Adipose tissue (tissue), 3 donors: Measurements from ENCODE around the gene EGLN3. TPM values are rescaled to one million over a fixed set of nuclear protein-coding genes. Genes with fewer than 3 reads are reported as not detected.
"Not testable (repeated sequence)": the region's sequence is repeated elsewhere in the genome, so short reads cannot be mapped to it uniquely, and the experiment has no call there.

Source experiments
- H3K27ac ChIP-seq: one replicate; pipeline ENCODE4 v1.5.1; 2013; ENCODE audit warnings: low read depth, low read length
- WGBS, 3 donors: extraction: QIAGEN DNeasy Blood & Tissue Kit; methylation state at CpG; one replicate each; pipeline ENCODE4 v1.1.7; 2013; 5-methylcytosine and 5-hydroxymethylcytosine counted together
- polyA plus RNA-seq, 3 donors: library from polyadenylated mRNA; stranded (reverse); fragments of 200-250 nt; gene quantifications; one replicate each; pipeline ENCODE4 v1.2.3, GENCODE V29; 2013
- donor health status: healthy with polysubstance abuse.
- donor health status: Bipolar disorder and iron deficiency.
- donor health status: healthy.

Gene EGLN3
- polyA plus RNA-seq, 3 donors, result 2.9 to 8.4 (median 3.9) TPM

DNA sequence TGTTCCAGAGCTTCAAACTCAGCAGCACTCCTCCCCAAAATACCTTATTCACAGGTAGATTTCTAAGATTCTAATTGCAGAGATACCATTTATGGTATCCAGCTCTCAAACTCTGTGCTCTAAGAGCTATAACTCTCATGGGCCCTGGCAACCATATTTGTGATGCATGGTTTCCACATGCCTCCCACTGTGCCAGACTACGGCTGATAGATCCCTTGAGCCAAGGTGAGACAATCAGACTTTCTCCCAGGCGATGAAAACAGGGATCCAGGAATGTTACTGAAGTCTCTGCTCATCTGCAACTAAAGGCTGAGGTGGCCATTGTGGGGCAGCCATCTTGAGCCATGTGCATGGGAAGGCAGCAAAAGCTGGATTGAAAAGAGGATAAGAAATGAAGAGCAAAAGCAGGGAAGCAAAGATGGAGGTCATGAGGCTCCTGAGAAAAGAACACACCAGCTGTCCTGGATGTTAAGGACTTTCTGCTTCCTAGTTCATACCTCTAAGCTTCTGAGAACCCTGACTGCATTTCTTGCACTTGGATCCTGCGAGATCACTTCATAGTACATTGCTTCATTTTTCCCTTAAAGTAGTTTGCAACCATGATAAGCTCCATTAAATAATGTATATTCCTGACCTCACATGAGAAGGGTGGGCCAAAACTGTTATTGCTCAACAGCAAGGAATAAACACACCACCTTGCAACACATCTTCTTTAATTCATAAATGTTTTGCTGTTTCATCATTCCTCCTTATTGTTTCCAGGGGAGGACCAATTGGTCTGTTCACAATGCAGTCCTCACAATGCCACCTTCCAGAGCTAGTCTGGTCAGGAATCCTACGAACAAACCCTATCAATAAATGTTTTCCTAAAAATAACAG lies 5.4 kb downstream of the EGLN3 start:
- 89 to 95% (median 92%) methylated on average over 4 of the region's 4 CpGs for WGBS, 3 donors
- no peak overlapping the region for H3K27ac ChIP-seq

DNA sequence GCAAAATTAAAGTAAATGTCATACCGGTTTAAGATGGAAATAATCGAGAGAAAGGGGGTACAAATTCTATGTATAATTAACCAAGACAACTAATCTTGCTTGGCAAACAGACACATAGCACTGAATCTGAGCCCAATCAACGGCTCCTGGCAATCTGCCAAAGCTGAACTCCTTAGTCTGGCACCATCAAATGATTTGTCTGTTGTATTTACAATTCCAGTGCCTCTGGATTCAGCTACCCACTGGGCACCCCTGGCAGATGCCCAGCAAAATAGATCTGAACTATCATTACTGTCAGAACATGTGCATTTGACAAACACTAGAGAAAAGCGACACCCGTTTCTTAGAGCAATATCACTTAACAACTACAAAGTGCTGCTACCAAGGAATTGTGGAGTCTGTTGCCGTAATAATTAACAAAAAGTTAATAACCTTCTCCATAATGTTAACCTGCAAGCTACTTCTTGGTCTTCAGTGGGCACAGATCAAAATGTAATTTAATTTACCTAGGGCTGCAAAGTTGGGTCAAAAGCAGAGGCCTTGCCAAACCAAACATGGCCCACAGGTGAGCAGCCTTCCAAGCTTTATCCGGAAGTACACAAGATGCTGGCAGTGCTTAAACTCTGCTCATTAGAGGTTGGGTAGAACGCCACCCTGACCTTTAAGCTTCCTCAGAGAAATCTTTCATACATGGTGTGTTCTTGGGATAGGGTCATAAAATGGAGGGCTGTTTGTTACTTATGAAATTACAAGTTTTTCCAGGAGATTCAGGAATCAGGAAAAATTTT lies 7.6 kb downstream of the EGLN3 start:
- H3K27ac ChIP-seq, result no peak overlapping the region
- WGBS, 3 donors, result 25 to 74% (median 69%) methylated on average over 8 of the region's 8 CpGs

DNA sequence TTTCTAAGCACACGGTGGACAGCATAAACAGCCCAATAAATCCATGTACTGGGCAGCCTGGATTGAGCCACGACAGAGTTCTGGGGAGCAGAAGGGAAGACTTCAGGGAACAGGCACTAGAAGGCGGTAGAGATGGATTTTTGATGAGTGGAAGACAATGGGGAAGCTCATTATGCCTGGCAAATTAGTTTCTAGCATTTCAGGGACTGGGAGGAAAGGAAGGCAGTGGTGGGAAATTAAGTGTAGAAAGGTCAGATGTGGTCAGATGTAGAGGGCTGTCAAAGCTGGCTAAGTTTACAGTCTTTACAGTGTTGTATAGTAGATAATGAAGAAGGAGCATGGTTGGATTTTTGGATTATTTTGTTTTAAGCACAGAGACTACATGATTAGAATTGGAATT lies 9.2 kb downstream of the EGLN3 start:
- no peak overlapping the region for H3K27ac ChIP-seq

DNA sequence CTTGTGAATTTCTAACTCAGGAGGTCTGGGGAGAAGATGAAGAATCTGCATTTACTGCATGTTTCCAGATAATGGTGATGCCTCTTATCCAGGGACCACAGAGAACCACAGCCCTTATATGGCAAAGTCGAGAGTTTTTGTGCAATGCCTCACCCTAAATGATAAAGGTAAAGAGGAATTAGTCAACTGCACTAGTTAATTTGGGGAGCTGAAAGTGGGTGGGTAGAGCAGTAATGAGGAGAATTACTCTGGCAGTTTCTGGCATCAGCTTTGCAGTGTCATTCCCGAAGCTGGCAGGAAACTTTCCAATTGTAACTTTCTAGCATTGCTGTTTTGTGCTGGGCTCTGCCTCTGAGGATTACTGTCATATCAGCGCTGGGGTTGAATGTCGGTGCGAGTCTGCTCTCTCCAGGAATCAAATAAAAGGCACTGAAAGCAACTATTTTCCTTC lies 10.3 kb downstream of the EGLN3 start:
- 49 to 59% (median 55%) methylated on average over 5 of the region's 5 CpGs for WGBS, 3 donors
- H3K27ac ChIP-seq, result no peak overlapping the region

More for the DNA sequence above, 9.2 kb downstream of the EGLN3 start:
- WGBS, 3 donors, result 77 to 81% (median 77%) methylated on average over 3 of the region's 3 CpGs

DNA sequence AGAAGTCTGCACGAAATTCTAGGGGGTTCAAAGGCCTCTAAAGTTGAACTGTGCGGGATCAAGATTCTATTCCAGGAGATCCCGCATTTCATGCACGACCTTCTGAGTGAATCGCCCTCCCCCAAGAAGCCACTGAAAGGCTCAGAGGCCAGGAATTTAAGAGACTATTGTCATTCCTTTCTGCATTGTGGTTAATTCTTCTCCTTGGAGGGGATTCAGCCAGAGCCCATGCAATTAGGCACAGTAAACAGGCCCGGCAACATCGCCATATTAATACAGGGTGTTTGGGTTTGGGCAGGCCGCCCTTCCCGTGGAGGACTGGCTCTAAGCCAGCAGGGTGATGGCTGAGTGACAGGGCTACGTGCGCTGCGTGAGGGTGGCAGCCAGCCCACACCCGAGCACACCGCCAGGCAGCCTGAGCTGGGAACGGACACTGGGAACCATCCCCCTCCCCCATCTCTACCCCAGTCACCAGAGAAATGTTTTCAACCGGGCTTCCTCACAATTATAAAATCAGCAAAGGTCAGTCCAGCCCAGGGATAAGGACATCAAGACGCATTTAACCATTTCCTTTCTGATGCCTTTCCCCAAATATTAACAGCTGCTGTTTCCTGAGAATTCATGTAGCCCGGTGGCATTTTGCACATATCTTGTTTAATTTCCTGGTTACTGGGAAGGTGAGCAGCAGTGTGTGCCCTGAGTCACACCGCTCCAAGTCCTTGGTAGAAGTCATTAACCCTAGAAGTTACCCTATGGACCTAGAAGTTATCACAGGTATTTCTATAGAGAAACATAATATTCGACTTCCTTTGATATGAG lies 12.5 kb downstream of the EGLN3 start:
- H3K27ac ChIP-seq, result no peak overlapping the region

DNA sequence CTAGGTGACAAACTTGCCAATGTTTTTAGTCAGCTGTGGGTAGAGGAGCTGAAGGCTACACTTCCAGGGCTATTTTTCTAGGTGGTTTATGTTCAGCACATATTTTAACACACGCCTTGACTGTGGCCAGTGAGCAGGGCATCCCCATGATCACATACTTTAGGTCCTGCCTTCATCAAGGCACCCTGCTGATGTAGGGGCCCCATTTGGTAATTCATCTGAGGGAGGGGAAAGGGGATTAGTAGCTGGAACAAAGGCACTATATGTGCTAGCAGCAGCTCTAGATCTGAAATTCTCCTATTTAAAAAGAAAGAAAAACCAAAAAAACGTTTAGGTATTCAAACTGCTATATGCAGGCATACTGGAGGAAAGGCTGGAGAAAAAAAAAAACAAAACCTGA lies 14.5 kb downstream of the EGLN3 start:
- 80 to 85% (median 80%) methylated on average over 2 of the region's 2 CpGs for WGBS, 3 donors
- no peak overlapping the region for H3K27ac ChIP-seq

More for the DNA sequence above, 12.5 kb downstream of the EGLN3 start:
- WGBS, 3 donors, result 14 to 26% (median 19%) methylated on average over 20 of the region's 20 CpGs

DNA sequence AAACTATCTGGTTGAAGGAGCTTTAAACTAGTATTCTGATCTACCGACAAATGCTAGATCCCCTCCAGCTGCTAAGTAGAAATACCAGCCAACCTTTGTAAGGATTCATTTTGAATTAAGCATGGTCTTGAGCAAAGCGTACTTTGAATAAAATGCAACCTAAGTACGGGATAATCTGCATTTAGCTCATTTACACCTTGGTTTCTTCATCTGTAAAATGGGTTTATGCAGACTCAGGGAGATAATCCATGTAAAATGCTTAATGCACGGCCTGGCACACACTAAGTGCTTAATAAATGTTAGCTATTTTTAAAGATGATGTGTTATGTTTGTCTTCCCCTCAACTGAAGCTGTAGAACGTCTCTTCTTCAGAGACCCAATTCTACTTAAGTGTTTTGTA lies 15.9 kb downstream of the EGLN3 start:
- WGBS, 3 donors, result 94 to 97% (median 96%) methylated on average over 5 of the region's 5 CpGs
- H3K27ac ChIP-seq, result no peak overlapping the region

DNA sequence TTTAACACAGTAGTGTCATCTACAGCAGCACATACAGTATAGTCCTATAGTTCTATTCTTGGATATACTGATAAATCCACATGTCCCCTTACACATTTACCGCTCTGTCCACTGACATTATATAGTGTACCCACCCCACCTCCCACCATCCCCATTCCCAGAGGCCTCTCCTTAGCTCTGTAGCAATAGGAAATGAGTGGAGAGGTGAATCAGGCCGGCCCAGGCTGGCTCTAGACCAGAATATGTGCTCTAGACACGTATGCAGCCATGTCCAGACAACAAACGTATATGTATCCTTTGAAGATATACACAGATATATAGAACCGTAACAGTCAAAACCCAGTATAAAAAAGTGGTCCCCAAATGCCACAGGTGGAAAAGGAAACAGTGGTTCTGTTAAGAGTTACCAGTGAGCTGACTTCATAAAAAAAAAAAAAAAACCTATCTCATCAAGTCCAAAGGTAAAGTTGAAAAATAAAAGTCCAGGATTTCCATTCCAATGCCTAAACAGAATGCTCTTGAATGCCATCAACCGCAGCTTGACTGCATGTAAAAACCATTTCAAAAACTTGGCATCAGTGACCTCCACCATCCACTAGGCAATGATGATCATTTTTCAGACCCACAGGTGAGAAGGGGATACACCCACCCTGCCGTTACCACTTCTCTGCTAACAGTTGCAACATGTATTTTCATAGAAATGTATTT lies 16.7 kb downstream of the EGLN3 start:
- H3K27ac ChIP-seq, result no peak overlapping the region
- WGBS, 3 donors, result 74 to 82% (median 81%) methylated on average over 7 of the region's 7 CpGs

DNA sequence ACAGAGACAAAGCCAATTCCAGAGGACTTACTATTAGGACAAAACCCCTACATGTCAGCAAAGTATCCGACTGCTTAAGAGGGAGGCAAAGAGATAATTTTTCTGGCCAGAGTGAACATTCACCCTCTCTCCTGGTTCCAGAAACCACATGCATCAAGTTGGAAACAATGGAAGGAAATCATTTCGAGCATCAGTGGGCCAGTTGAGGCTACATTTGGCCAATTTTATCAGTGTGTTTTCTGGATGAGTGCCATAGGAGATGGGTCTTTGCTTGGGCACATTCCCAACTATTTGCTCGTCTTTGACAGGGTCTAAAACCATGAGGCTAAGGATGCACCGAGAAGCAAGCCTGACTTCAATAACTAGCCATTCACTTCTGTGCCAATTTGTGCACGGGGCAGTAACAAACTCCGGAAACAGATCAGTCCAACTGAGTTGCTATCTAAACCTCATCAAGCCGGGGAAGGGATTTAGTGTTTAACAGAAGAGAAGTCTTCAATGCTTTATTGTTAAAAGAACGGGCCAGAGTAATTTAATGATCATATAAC lies 17.4 kb downstream of the EGLN3 start:
- 49 to 73% (median 54%) methylated on average over 8 of the region's 8 CpGs for WGBS, 3 donors
- H3K27ac ChIP-seq, result no peak overlapping the region

DNA sequence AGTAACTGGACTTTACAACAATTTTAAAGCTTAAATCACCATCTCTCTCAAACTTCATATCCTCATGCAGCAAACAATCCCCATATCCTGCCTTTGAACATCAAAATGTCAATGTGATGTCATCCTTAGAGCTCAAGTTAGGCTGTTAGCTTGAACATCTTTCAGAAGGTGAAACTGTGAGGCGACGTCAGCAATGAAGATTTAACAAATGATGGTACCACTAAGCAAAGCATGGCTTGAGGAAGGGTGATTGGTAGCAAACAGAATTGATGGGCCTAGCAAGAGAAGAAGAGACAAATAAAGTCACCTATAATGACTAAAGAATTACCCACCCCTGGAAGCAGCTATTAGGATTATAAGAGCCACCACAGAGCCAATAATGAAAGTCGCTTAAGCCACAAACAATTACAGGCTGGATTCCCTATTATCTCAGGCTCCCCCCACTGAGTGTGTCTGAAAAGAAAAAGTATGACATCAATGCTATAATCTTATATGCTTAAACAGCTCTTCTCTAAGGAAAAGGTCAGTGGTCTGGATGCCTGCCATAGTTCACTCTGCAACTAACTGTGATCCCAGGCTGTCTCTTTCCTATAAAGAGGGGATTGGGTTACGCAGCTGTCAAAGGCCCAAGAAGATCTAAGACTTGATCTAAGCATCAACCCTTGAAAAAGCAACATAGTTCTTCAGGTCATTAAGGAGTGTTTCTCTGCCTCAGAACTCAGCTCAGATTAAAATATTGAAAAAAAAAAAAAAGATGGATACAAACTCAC lies 18.1 kb downstream of the EGLN3 start:
- no peak overlapping the region for H3K27ac ChIP-seq
- WGBS, 3 donors, result 83 to 92% (median 84%) methylated on average over 4 of the region's 4 CpGs

DNA sequence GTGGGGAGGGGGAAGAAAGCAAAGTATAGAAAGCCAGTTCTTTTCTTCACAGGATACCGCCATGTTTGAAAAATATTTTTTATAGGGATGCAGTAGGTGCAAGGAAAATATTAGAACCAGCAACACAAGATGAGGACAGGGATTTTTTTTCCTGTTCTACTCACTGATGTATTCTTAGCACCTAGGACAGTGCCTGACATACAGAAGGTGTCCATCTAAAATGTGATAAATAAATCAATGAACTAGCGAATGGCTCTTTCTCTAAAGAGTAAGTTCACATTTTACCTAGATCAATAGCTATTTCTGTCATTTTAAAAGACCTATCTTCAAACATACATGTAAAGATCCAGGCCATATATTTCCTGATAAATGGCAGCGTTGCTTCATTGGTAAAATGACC lies 18.8 kb downstream of the EGLN3 start:
- 98 to 99% (median 98%) methylated on average over 3 of the region's 3 CpGs for WGBS, 3 donors
- no peak overlapping the region for H3K27ac ChIP-seq

DNA sequence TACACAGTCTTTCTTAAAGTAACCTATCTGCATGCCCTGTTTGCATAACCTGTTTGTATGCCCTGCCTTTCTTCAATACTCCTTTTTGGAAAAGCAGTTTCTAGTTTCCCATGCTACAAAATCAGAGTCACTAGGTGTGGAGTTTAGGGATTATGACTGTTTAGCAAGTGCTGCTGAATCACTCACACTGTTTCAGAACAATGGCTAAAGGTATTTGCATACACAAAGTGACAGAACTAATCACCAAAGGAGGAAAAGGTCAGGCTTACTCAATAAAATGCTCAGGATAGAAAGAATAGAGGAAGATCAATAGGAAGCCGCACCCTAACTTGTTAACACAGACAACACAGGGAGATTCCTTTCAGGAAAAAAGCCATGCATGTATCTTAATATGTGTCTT lies 19.4 kb downstream of the EGLN3 start:
- 90 to 96% (median 92%) methylated on average over 1 of the region's 1 CpG for WGBS, 3 donors

DNA sequence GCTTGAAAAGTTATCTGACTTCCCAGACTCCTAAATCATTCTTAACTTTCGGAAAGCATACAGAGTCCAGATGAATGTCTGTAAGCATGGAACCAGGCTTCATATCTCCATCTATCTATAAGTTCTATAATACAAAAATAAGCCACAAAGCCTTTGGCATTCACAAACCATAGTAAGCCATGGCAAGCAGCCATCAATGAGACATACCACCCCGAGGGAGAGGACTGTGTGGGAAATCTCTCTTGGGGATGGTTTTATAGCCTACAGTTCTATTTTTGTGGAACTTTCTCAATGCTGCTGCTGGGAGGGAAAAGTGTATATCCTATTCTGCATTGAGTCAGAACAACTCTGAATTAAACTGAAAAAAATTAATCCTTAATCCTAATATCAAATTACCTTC lies 20.4 kb downstream of the EGLN3 start:
- WGBS, 3 donors, result 56 to 77% (median 71%) methylated on average over 2 of the region's 2 CpGs
- no peak overlapping the region for H3K27ac ChIP-seq

More for the DNA sequence above, 19.4 kb downstream of the EGLN3 start:
- H3K27ac ChIP-seq, result no peak overlapping the region

DNA sequence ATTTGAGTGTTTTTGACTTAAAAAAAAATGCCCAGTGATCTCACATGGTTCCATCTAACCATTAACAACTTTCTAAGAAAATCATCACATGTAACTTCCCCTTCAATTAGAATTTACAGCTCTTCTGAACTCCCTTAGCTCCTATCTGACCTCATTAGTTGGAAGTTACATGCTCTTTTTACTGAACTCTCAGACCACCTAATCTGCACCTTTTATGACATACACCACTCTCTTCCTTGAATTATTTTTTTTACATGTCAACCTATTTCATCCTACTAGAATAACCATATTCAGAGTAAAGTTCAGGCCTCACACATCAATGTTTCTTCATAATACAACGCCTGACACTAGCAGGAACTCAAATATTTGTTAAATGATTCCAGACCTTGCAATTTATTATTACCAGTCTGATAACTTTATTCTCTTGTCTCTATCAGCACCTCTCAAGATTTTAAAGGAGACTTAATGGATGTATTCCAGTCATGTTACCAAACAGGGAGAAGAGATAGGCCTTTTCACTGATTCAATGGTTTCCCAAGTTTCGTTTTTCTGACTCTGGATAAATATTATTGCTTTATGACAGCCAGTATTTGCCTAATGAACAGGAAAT lies 21.0 kb downstream of the EGLN3 start:
- H3K27ac ChIP-seq, result no peak overlapping the region
- 56 to 66% (median 61%) methylated on average over 2 of the region's 2 CpGs for WGBS, 3 donors

DNA sequence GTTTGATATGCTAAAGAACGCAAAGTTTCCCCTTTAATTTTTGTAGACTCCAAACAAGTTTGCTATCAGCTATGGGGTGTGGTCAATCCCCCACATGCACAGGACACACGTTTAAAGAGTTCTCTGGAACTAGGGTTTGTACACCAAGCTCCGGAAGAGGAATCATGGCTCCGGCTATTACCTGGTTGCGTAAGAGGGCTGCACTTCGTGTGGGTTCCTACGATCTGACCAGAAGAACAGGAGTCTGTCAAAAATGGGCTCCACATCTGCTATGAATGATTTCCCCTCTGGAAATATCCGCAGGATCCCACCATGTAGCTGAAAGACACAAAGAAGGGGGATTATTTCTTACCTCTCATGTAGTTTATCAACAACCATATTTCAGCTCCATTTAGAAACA lies 22.0 kb downstream of the EGLN3 start:
- H3K27ac ChIP-seq, result no peak overlapping the region
- 76 to 92% (median 85%) methylated on average over 8 of the region's 8 CpGs for WGBS, 3 donors

DNA sequence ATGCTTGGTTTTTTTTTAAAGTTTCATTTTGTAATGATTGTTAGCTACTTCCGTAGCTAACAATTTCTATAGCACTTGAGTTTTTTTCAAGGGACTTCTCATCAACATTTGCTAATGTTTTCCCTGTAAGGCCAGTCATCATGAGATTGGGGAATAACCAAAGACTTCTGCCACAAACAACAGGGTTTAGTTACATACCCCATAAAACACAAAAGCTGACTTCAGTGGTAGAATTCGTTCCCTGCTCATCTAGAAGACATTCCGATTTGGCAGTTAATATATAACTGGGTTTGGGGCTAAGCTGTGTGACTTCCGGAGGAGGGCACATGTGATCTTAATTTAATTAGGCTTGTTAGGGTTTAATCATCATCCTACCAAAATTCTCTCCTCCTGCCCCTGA lies 22.9 kb downstream of the EGLN3 start:
- 84 to 95% (median 94%) methylated on average over 4 of the region's 4 CpGs for WGBS, 3 donors
- no peak overlapping the region for H3K27ac ChIP-seq

DNA sequence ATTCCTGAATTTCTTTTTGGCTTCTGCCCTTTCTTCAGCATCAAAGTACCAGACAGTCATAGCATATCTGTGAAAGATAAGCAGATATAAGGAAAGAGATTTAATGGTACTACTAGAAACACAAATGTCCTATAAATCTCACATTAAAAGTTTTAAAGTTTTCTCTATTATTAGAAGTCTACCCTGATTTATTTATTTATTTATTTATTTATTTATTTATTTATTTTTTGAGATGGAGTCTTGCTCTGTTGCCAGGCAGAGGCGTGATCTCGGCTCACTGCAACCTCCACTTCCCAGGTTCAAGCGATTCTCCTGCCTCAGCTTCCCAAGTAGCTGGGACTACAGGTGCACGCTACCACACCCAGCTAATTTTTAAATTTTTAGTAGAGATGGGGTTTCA lies 23.9 kb downstream of the EGLN3 start:
- WGBS, 3 donors, result 81 to 99% (median 85%) methylated on average over 4 of the region's 4 CpGs
- H3K27ac ChIP-seq, result not testable (repeated sequence)
